ENCODE results near the gene FAM228B. TPM values are rescaled to one million over a fixed set of nuclear protein-coding genes. Genes with fewer than 3 reads are reported as not detected.

Gene FAM228B
- total RNA-seq, 4 donors from 2014 or later, result 4.1 to 14.6 (median 7.5) TPM

DNA sequence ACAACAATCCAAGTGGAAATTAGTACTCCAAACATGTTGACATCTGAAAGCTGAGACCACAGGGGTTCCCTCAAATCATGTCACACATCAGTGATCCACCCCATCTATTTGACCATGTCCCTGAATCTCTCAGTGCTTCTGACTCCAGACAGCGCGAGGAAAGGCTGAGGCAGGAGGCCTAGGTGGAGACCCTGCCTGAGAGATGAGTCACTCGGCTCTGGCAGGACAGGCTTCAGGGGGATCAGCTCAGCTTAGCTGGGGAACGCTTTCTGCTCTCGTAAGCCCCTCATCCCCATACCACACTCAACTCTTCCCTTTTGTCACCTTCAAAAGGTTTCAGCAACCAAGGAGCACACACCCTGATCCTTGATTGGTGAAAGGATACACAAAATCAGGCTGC, 45.8 kb downstream of the FAM228B start:
- TF ChIP-seq POLR2A (IDR thresholded peaks at IDR 0.05) (no peak), EP300 (IDR thresholded peaks at IDR 0.05) (no peak), POLR2AphosphoS5 (IDR thresholded peaks at IDR 0.05) (no peak)
- TF ChIP-seq, protein P1, sequence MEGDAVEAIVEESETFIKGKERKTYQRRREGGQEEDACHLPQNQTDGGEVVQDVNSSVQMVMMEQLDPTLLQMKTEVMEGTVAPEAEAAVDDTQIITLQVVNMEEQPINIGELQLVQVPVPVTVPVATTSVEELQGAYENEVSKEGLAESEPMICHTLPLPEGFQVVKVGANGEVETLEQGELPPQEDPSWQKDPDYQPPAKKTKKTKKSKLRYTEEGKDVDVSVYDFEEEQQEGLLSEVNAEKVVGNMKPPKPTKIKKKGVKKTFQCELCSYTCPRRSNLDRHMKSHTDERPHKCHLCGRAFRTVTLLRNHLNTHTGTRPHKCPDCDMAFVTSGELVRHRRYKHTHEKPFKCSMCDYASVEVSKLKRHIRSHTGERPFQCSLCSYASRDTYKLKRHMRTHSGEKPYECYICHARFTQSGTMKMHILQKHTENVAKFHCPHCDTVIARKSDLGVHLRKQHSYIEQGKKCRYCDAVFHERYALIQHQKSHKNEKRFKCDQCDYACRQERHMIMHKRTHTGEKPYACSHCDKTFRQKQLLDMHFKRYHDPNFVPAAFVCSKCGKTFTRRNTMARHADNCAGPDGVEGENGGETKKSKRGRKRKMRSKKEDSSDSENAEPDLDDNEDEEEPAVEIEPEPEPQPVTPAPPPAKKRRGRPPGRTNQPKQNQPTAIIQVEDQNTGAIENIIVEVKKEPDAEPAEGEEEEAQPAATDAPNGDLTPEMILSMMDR (IDR thresholded peaks at IDR 0.05), result no peak
- WGBS, result 94% methylated on average over 5 of the region's 5 CpGs
- no peaks in the 10 kb centered on the region for H3K4me1 ChIP-seq
- no peak for DNase-seq (ENCODE audit: low spot score in 2 of 2)
- no peaks in the 10 kb centered on the region for H3K9me3 ChIP-seq
- H3K27ac ChIP-seq, result no peak overlapping the region
- H3K27me3 ChIP-seq, result no peaks in the 10 kb centered on the region
- no peak overlapping the region for H3K4me3 ChIP-seq
- no peaks in the 10 kb centered on the region for H3K36me3 ChIP-seq

DNA sequence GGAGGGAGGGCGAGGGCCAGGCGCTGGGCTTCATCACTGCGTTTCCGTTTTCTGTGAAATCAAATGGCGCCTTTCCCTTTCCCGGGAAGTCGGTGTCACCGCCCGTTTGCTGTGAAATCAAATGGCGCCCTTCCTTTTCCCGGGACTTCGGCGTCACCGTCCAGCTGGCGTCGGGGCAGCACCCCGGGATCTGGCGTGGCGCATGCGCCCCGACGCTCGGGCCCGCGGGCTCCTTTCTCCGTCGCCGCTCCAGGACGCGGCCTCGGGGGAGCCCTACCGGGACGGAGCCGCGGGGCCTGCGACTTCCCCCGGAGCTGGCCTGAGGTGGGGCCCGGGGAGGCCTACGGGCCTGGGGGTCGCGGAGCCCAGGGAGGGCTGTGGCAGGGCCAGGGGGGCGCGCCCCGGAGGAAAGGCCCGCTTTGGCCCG, 51.6 kb downstream of the FAM228B start, which contains the start of gene FAM228A:
Gene FAM228A, plus strand, starts transcription at position 203 of the 427 bp plus-strand sequence. CDS start 428 bp downstream, outside the sequence.
- DNase-seq (ENCODE audit: low spot score in 2 of 2), result no peak
- Histone ChIP-seq H3K4me1 (peaks cover 6% of the 10 kb centered on the region), H3K27ac (no peak within 1 kb of the TSS), H3K27me3 (no peaks in the 10 kb centered on the region), H3K4me3 (peak within 1 kb of the TSS; percentile 41), H3K36me3 (no peaks in the 10 kb centered on the region), H3K9me3 (no peaks in the 10 kb centered on the region)
- 58% methylated on average over 14 of the region's 46 CpGs for WGBS
- TF ChIP-seq EP300 (IDR thresholded peaks at IDR 0.05), result no peak
- TF ChIP-seq, protein P1 (IDR thresholded peaks at IDR 0.05), result no peak
- TF ChIP-seq POLR2A (IDR thresholded peaks at IDR 0.05), result no peak
- TF ChIP-seq POLR2AphosphoS5 (IDR thresholded peaks at IDR 0.05), result no peak

DNA sequence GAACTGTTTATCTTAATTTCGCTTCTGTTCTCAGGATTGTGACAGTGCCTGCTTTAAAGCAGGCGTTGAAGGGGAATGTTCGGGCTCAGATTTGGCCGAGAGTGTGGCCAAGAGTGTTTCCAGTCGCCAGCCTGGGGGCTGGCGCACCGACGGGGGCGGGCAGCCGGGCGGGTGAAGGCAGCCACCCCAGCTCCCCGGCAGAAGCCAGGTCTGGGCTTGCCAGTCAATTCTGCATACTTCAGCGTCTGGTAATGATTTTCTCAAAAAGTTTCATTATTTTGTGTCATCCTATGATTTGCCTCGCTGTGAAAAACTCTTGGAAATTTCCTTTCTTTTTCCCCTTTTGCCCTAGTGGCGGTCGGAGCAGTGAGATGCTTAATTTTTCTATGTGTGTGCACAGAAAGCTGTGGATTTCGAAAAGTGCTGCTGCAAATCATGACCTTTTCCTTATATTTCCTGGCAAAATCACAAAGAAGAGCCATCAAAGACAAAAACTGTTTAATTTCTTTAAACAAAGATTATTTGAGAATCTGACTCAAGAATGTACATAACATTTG, 52.4 kb downstream of the FAM228B start:
- H3K4me3 ChIP-seq, result peak overlapping the region; percentile 41
- TF ChIP-seq POLR2AphosphoS5 (IDR thresholded peaks at IDR 0.05), result no peak
- no peak overlapping the region for H3K27ac ChIP-seq
- no peaks in the 10 kb centered on the region for H3K27me3 ChIP-seq
- WGBS, result 51% methylated on average over 17 of the region's 17 CpGs
- no peaks in the 10 kb centered on the region for H3K36me3 ChIP-seq
- no peaks in the 10 kb centered on the region for H3K9me3 ChIP-seq
- DNase-seq (ENCODE audit: low spot score in 2 of 2), result no peak
- peaks cover 6% of the 10 kb centered on the region for H3K4me1 ChIP-seq

DNA sequence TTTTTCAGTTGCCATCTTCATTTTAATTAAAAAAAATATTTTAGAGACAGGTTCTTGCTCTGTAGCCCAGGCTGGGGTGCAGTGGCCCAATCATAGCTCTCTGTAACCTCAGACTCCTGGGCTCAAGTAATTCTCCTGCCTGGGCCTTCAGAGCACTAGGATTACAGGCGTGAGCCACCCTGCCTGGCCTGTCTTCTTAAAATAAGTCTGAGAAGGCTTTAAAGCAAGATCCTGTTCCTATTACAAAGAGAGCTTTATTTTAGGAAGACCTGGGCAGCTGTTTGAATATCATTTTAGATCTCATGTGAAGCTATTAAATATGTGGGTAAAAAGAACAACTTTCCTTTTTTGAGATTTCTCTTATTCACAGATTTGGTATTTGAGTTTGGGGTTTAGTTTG, 53.1 kb downstream of the FAM228B start:
- Histone ChIP-seq H3K4me3 (no peak overlapping the region), H3K27ac (no peak overlapping the region), H3K36me3 (no peaks in the 10 kb centered on the region), H3K27me3 (no peaks in the 10 kb centered on the region), H3K9me3 (no peaks in the 10 kb centered on the region), H3K4me1 (peaks cover 6% of the 10 kb centered on the region)
- WGBS, result 67% methylated on average over 1 of the region's 1 CpG
- DNase-seq (ENCODE audit: low spot score in 2 of 2), result no peak
- TF ChIP-seq POLR2A (IDR thresholded peaks at IDR 0.05), result no peak
- TF ChIP-seq POLR2AphosphoS5 (IDR thresholded peaks at IDR 0.05), result no peak
- TF ChIP-seq EP300 (IDR thresholded peaks at IDR 0.05), result no peak
- TF ChIP-seq, protein P1 (IDR thresholded peaks at IDR 0.05), result no peak

DNA sequence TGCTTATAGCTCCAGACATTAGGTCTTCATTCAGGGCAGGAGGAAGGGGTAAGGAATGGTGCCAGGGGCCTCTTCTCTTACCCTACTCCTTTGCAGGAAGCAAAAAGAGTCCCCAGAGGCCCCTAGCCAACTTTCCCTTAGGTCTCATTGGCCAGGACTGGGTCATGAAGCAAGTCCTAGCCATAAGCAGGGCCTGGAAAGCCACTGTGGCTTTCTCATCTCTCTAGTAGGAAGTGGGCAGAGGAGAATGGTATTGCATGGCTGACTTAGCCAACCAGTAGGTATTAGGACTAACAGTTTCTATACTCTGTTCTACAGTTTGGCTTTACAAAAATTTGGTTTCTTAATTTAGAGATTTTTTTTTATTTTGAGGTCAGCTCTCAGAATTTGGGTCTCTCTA, 56.4 kb downstream of the FAM228B start:
- H3K9me3 ChIP-seq, result no peaks in the 10 kb centered on the region
- no peaks in the 10 kb centered on the region for H3K36me3 ChIP-seq
- no peaks in the 10 kb centered on the region for H3K27me3 ChIP-seq
- no peak for DNase-seq (ENCODE audit: low spot score in 2 of 2)
- H3K4me3 ChIP-seq, result no peak overlapping the region
- H3K4me1 ChIP-seq, result peaks cover 6% of the 10 kb centered on the region
- TF ChIP-seq, protein P1 (IDR thresholded peaks at IDR 0.05), result no peak
- TF ChIP-seq POLR2A (IDR thresholded peaks at IDR 0.05), result no peak
- TF ChIP-seq POLR2AphosphoS5 (IDR thresholded peaks at IDR 0.05), result no peak
- TF ChIP-seq EP300 (IDR thresholded peaks at IDR 0.05), result no peak
- no peak overlapping the region for H3K27ac ChIP-seq

DNA sequence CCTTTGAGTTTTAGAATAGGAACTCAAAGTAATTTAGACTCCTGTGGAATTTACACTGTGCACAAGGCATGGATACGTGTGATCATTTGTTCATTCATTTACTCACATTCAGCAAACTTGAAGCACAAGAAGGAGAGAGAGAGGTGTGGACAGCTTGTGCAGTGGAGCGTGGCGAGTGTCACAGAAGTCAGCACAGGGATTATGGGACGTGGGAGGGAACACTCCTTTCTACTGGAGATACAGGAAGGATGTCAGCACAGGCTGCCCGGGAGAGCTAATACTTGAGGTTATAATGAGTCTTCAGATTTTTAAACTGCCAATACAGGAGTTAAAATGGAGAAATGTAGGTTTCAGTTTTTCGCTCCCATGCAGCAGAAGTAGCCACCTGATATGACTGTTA, 58.6 kb downstream of the FAM228B start:
- Histone ChIP-seq H3K36me3 (no peaks in the 10 kb centered on the region), H3K4me1 (no peaks in the 10 kb centered on the region), H3K27ac (no peak overlapping the region), H3K4me3 (no peak overlapping the region), H3K9me3 (no peaks in the 10 kb centered on the region), H3K27me3 (no peaks in the 10 kb centered on the region)
- 83% methylated on average over 6 of the region's 6 CpGs for WGBS
- TF ChIP-seq, protein P1 (IDR thresholded peaks at IDR 0.05), result no peak
- no peak for TF ChIP-seq POLR2A (IDR thresholded peaks at IDR 0.05)
- TF ChIP-seq EP300 (IDR thresholded peaks at IDR 0.05), result no peak
- no peak for TF ChIP-seq POLR2AphosphoS5 (IDR thresholded peaks at IDR 0.05)
- no peak for DNase-seq (ENCODE audit: low spot score in 2 of 2)
